Activated CD8-positive, alpha-beta T cell treated with anti-CD3 and anti-CD28 coated beads, Interleukin-2, amount 10 ng/mL, durations not matched to agents 7 days and 5 days (primary cell): ENCODE results near the gene PDCD10. TPM values are rescaled to one million over a fixed set of nuclear protein-coding genes. Genes with fewer than 3 reads are reported as not detected.

Experiments used
- ATAC-seq: fragments of 150-1000 bp; cut with Tn5 transposase; one replicate; pipeline ENCODE4 v1.10.0; 2021; ENCODE audit warnings: moderate library complexity
- CTCF ChIA-PET: fragments of 350-600 bp; sonication (Branson Sonifier 250); formaldehyde crosslinking; loops from one replicate; lab custom pipeline; 2021; ENCODE audit warnings: antibody characterized with exemption; lab: Charles Lee
- POLR2A ChIA-PET: fragments of 350-600 bp; sonication (Branson Sonifier 250); formaldehyde crosslinking; loops from one replicate; lab custom pipeline; 2021; ENCODE audit warnings: antibody characterized with exemption; lab: Charles Lee
- DNase-seq: peaks from one replicate; pipeline ENCODE4 v3.0.0-alpha.2; 2020
- H3K27ac Mint-ChIP-seq: one replicate; pipeline ENCODE4 v1.8.0; 2021; ENCODE audit warnings: mild to moderate bottlenecking, mixed read lengths
- H3K27me3 Mint-ChIP-seq: one replicate; pipeline ENCODE4 v1.8.0; 2021; ENCODE audit warnings: low read depth, mixed read lengths
- H3K36me3 Mint-ChIP-seq: one replicate; pipeline ENCODE4 v1.8.0; 2021; ENCODE audit warnings: low read depth, mixed read lengths
- H3K4me1 Mint-ChIP-seq: one replicate; pipeline ENCODE4 v1.8.0; 2021; ENCODE audit warnings: low read depth, mixed read lengths
- H3K4me3 Mint-ChIP-seq: one replicate; pipeline ENCODE4 v1.8.0; 2021; ENCODE audit warnings: mild to moderate bottlenecking, mixed read lengths
- H3K9me3 Mint-ChIP-seq: one replicate; pipeline ENCODE4 v1.8.0; 2022; ENCODE audit warnings: mixed read lengths; ENCODE audit not compliant: insufficient read depth
- total RNA-seq, 2 experiments: library from RNA; stranded (reverse); gene quantifications; one replicate each; pipeline ENCODE4 v1.2.3, GENCODE V29; 2021

The PDCD10 gene
- 10 to 100 TPM; 69.6 to 72.2 TPM for total RNA-seq

DNA sequence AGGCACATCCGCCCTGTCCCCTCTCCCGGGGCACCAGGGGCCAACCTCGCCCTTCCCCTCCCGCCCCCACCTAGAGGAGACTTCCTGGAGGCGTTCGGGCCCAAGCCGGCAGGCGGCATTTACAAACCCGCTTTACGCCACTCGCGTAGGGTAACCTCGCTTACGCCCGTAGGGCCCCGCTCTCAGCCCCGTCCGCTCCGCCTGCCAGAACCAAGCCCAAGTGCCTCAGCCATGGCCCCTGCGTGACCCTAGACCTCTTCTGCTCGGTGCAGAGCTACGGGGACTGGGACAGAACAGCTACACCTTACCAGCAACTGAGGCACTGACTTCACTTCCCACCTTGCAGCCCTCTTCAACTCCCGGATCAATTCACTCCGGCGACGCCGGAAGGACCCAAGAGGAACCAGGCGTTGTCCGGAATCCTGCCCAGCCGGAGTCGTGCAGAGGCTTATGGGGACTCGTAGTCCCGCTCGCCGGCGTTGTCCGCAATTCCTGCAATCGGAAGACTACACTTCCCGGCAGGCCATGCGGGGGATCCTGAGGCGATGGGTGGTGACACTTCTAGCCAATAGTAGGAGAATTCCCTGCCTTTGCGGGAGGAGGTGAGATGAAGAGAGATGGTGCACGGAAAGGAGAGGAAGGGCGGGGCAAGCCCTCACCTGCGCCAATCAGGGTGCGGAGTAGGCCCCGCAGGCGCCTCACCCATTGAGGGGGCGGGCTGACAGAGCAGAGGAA is at the start of gene PDCD10:
Gene PDCD10 (minus strand): TSS at position 395 of the 735 bp plus-strand sequence. CDS start 14,735 bp downstream, outside the sequence.
- peaks cover 8% of the 10 kb centered on the region for H3K36me3 Mint-ChIP-seq
- CTCF ChIA-PET = interaction anchor here (1.6 to 3.1 kb wide), 3 partner anchors 9 to 49 kb away, joined by 5 to 13 read pairs (median 7); no protein-coding TSS in a partner anchor
- peaks cover 34% of the 10 kb centered on the region for H3K4me1 Mint-ChIP-seq
- no peaks in the 10 kb centered on the region for H3K27me3 Mint-ChIP-seq
- ATAC-seq = peak; percentile 90
- no peak within 1 kb of the TSS for H3K27ac Mint-ChIP-seq
- H3K9me3 Mint-ChIP-seq = no peaks in the 10 kb centered on the region
- POLR2A ChIA-PET = interaction anchor here (0.5 to 1.0 kb wide), 2 partner anchors 14 to 31 kb away, joined by 3 read pairs; no protein-coding TSS in a partner anchor
- H3K4me3 Mint-ChIP-seq = no peak within 1 kb of the TSS
- DNase-seq = peak; percentile 98

DNA sequence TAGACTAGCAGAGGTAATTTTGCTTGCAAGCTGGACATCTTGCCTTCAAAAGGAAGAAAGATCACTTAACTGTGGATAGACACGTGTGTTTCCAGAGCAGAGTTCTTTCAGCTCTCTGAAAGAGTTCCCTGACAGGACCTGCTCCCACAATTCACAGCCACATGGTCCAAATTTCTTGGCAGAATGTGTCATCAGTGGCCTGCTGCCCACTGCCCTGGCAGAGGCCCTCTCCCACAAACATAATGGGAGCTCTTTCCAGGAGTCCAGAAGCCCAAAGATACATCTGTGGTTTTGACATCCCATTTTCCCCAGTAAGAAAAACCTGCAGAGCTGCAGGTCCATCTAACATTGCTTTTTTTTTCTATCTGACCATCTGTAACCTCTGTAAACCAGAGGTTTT is 49.1 kb upstream of the PDCD10 start:
- no peak overlapping the region for H3K4me3 Mint-ChIP-seq
- POLR2A ChIA-PET = no interaction called here
- H3K4me1 Mint-ChIP-seq = no peaks in the 10 kb centered on the region
- DNase-seq (no peak), ATAC-seq (no peak)
- H3K9me3 Mint-ChIP-seq = no peaks in the 10 kb centered on the region
- H3K27me3 Mint-ChIP-seq = no peaks in the 10 kb centered on the region
- no peaks in the 10 kb centered on the region for H3K36me3 Mint-ChIP-seq
- CTCF ChIA-PET = no interaction called here
- no peak overlapping the region for H3K27ac Mint-ChIP-seq

DNA sequence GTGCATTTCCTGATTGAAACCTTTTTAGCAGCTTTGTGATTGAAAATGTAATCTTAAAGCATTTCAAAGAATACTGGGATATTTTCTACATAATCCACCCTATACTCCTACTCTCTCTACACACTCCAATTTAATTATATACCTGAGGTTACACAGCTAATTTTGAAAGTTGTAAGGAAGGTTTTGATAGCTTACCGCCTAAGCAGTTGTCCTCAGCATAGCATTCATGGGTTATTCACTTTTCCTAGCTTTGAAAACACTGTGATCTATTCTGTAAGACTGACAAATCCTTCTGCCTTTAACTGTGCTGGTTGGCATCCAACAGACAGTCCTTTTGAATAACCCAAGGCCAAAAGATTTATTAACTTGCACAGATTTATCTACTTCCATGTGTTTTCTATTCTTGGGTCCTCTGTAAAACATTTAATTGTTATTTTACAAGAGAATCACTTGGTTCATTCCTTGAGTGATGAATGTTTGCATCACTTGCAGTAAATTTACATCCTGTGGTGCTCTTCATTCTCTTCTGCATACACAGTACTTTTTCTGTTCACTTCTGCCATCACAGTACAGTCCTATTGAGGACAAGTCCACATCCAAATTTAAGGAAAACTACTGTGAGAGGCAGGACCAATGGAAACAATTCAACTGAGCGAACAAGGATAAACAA is 45.7 kb upstream of the PDCD10 start:
- POLR2A ChIA-PET = no interaction called here
- CTCF ChIA-PET = no interaction called here
- H3K27ac Mint-ChIP-seq = no peak overlapping the region
- no peaks in the 10 kb centered on the region for H3K4me1 Mint-ChIP-seq
- no peaks in the 10 kb centered on the region for H3K9me3 Mint-ChIP-seq
- H3K27me3 Mint-ChIP-seq = no peaks in the 10 kb centered on the region
- ATAC-seq = no peak
- DNase-seq = no peak
- no peak overlapping the region for H3K4me3 Mint-ChIP-seq
- H3K36me3 Mint-ChIP-seq = no peaks in the 10 kb centered on the region

DNA sequence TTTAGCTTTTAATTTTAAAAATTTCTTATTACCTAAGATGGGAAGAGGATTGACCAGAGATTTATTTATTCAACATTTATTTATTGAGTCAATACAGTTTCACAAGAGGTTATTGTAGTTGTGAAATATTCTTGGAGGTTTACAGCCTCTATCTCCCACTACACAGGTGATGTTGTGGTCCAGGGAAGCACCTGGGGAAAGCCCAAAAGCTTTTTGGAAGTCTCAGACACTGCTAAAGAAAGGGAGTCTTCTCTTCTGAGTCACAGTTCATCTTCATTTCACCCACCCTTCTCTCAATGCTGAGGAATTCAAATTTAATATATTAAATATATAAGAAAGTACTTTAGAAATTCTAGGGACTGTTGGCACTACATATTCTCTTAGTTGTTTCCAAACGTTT is 42.7 kb upstream of the PDCD10 start:
- ATAC-seq = no peak
- POLR2A ChIA-PET = no interaction called here
- H3K4me1 Mint-ChIP-seq = peaks cover 9% of the 10 kb centered on the region

DNA sequence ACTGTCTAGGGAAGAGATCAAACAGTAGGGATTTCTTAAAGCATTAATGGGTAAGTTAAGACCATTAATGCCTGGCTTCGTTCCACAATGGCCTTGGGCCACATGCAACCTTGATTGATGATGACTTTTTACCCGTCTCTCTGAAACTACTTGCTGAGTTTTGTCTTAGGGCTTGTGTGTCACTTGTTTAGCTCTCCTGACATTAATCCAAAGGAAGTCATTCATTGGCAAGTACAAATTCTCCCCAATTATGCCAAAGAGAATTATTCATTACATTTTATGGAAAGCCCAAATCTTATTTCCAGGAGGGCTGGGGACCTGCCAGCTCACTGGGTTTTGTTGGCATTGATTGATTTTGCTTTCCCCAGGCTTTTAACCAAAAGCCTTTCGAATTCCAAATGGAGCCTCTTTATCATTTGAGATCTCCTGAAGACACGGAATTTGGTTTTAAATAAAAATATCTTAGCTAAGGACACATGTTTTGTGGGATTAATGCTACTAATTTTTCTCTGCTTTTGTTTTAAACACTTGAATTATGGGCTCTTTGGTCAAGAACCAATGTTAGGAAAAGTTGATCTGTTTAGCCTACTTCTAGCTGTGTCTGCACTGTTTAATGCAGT is 41.5 kb upstream of the PDCD10 start:
- CTCF ChIA-PET = no interaction called here
- Mint-ChIP-seq H3K27me3 (no peaks in the 10 kb centered on the region), H3K9me3 (no peaks in the 10 kb centered on the region), H3K27ac (no peak overlapping the region), H3K36me3 (no peaks in the 10 kb centered on the region), H3K4me3 (no peak overlapping the region), H3K4me1 (peaks cover 9% of the 10 kb centered on the region)
- POLR2A ChIA-PET = no interaction called here
- ATAC-seq = no peak
- no peak for DNase-seq

More for the DNA sequence above, 42.7 kb upstream of the PDCD10 start:
- CTCF ChIA-PET = no interaction called here
- H3K4me3 Mint-ChIP-seq = no peak overlapping the region
- H3K27ac Mint-ChIP-seq = no peak overlapping the region
- H3K9me3 Mint-ChIP-seq = no peaks in the 10 kb centered on the region
- no peak for DNase-seq
- no peaks in the 10 kb centered on the region for H3K27me3 Mint-ChIP-seq
- no peaks in the 10 kb centered on the region for H3K36me3 Mint-ChIP-seq

DNA sequence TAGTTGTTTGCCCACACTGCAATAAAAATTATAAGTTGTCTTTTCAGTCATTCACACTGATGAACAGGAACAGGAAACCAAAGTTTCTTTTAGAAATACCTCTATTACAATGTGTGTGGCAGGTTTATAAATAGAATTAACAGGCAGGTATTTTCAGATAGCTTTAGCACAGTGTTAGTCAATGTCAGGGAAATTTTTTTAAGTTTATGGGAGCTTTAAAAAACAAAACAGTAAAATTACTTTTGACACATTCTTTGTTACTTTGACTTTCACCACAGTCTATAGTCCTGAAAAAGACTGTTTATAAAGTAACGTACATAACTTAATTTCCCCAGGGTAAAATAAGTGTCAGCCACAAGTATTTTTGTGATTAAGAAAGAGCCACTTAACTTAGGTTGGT is 38.9 kb upstream of the PDCD10 start:
- H3K9me3 Mint-ChIP-seq = no peaks in the 10 kb centered on the region
- no peak overlapping the region for H3K4me3 Mint-ChIP-seq
- no peaks in the 10 kb centered on the region for H3K36me3 Mint-ChIP-seq
- POLR2A ChIA-PET = no interaction called here
- CTCF ChIA-PET = no interaction called here
- peaks cover 9% of the 10 kb centered on the region for H3K4me1 Mint-ChIP-seq
- DNase-seq (no peak), ATAC-seq (no peak)
- no peak overlapping the region for H3K27ac Mint-ChIP-seq
- no peaks in the 10 kb centered on the region for H3K27me3 Mint-ChIP-seq

DNA sequence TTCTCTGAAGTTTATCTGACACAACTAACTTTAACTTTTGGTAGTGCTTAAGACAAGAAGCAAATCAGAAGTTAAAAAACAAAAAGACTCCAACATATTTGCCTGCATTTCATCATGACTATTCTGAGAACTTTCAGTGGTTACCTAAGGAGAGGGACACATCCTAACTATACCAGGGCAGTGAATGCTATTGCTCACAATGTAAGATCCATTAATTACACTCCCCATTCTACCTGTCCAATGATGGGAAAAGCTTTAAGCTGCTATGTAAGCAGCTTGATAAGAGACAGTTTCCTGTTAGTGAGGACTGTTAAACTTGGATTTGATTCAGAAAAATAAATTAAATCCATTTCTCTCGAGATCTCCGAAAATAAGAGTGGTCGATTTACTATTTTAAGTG is 38.3 kb upstream of the PDCD10 start:
- CTCF ChIA-PET = no interaction called here
- no peaks in the 10 kb centered on the region for H3K9me3 Mint-ChIP-seq

DNA sequence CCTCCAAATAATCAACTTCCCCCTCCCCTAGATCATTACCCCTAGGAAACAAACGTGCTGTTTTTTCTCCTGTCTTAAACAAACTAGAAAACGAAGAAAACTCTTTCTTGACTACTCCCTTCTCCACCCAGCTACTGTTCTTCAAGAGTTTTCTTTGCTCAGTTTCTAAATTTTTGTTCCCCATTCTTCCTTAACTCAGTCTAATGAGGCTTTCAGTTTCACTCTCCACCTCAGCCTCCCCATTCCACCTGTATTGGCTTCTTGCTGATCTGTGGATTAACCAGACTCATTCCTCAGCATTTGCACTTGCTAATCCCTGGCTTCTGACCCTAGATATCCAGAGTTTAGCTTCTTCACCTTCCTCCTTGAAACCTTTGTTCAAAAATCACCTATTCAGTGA is 27.6 kb upstream of the PDCD10 start:
- no peaks in the 10 kb centered on the region for H3K9me3 Mint-ChIP-seq
- no peak overlapping the region for H3K4me3 Mint-ChIP-seq
- no peaks in the 10 kb centered on the region for H3K36me3 Mint-ChIP-seq
- no peak for ATAC-seq
- H3K4me1 Mint-ChIP-seq = no peaks in the 10 kb centered on the region
- H3K27ac Mint-ChIP-seq = no peak overlapping the region
- POLR2A ChIA-PET = no interaction called here
- peaks cover 2% of the 10 kb centered on the region for H3K27me3 Mint-ChIP-seq
- no peak for DNase-seq
- CTCF ChIA-PET = no interaction called here

More for the DNA sequence above, 38.3 kb upstream of the PDCD10 start:
- no peak for ATAC-seq
- DNase-seq = no peak
- Mint-ChIP-seq H3K27me3 (no peaks in the 10 kb centered on the region), H3K27ac (no peak overlapping the region), H3K4me3 (no peak overlapping the region), H3K4me1 (peaks cover 9% of the 10 kb centered on the region), H3K36me3 (no peaks in the 10 kb centered on the region)
- POLR2A ChIA-PET = no interaction called here

DNA sequence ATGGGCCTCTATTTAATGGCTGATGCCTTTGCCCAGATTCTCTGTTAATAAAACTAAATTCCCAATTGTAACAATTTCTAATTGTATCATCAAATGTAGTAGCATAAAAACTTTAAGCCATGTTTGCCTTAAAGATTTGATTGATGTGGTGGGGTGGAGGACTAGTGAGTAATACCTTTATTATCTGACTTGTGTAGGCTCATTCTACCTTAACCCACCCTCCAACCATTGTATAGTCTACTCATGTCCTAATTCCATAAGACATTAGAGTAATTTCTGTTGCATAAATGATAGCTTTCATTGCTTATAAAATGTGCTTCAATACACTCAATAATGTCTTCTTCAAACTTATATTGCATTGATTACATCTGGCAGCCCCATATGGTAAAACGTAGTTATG is 26.6 kb upstream of the PDCD10 start:
- ChIA-PET CTCF (no interaction called here), POLR2A (no interaction called here)
- Mint-ChIP-seq H3K4me1 (no peaks in the 10 kb centered on the region), H3K36me3 (no peaks in the 10 kb centered on the region), H3K27ac (no peak overlapping the region), H3K9me3 (no peaks in the 10 kb centered on the region), H3K4me3 (no peak overlapping the region), H3K27me3 (peaks cover 2% of the 10 kb centered on the region)
- ATAC-seq = no peak
- no peak for DNase-seq

DNA sequence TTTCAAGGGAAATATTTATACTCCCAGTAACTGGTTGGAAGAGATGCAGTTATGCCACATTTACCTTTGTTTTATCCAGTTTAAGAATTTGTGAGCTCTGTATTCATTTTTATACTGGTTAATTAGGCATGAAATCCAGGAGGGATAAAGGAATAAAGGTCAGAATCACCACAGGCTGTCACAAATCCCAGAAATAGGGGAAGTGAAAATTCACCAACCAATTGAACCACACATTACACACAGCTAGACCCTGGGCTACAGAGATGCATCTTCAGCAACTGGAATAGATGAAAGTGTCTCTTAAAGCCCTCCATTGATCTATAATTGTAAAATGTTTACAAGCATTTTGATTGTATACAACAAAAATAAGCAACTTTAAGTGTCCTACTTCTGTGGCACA is 19.4 kb upstream of the PDCD10 start:
- ATAC-seq (no peak), DNase-seq (no peak)
- Mint-ChIP-seq H3K27ac (no peak overlapping the region), H3K27me3 (no peaks in the 10 kb centered on the region), H3K36me3 (no peaks in the 10 kb centered on the region), H3K9me3 (no peaks in the 10 kb centered on the region), H3K4me1 (peaks cover 4% of the 10 kb centered on the region), H3K4me3 (no peak overlapping the region)
- ChIA-PET CTCF (interaction anchor here (1.6 kb wide), 1 partner anchor 11 kb away, joined by 3 read pairs; no protein-coding TSS in a partner anchor), POLR2A (no interaction called here)

DNA sequence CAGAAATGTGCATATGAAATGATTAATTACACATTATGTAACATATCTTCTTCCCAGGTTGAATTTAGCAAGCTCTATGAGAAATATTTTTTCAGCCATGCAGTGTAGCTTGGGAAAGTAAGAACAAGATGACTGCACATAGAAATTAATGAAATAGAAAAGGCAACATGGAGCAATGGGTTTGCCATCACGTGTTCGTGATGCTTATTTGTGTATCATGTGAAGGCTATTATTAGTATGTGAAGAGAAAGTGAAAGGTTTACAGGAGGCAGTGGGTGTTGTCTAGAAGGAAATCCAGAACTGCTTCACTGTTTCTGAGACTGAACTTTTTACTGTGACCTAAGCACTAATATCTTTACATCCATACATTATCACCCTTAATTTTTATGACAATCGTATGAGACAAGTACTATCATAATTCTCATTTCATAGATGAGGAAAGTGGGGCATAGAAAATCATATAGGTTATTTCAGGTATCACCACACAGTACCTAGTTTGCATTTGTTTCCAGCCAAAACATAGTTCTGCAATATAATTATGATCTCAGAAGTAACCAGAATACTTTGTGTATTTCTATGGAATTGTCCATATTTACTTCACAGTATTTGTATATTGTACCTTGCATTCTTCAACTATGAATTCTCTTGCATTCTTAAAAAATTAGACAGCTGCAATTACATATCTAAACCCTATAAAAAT is 15.7 kb upstream of the PDCD10 start:
- H3K9me3 Mint-ChIP-seq = no peaks in the 10 kb centered on the region
- peaks cover 8% of the 10 kb centered on the region for H3K4me1 Mint-ChIP-seq
- peak; percentile 80 for ATAC-seq
- H3K36me3 Mint-ChIP-seq = no peaks in the 10 kb centered on the region
- no peak for DNase-seq
- no peak overlapping the region for H3K4me3 Mint-ChIP-seq
- no peaks in the 10 kb centered on the region for H3K27me3 Mint-ChIP-seq
- ChIA-PET POLR2A (no interaction called here), CTCF (interaction anchor here (1.1 kb wide), 3 partner anchors 10 to 65 kb away, joined by 3 to 8 read pairs (median 3); partner anchors contain the start of gene SERPINI1)
- H3K27ac Mint-ChIP-seq = peak overlapping the region; percentile 65
